Esophagus muscularis mucosa (tissue), 4 donors: ENCODE results near the gene CKS1B.

Source experiments
- CTCF ChIP-seq, 3 experiments: fragments of 200-600 bp in 2 of 3; fragments of 450-650 bp in 1 of 3; sonication (generic) in 2 of 3; IDR thresholded peaks; one replicate each; pipeline ENCODE4 v1.5.1; 2017 to 2019; ENCODE audit warnings: antibody characterized with exemption in 3 of 3, mild to moderate bottlenecking in 2 of 3, moderate library complexity in 1 of 3
- EP300 ChIP-seq: sonication (generic); formaldehyde crosslinking; IDR thresholded peaks from one replicate; pipeline ENCODE4 v1.6.1; 2017; ENCODE audit warnings: antibody characterized with exemption
- POLR2A ChIP-seq: fragments of 450-650 bp; IDR thresholded peaks from one replicate; pipeline ENCODE4 v1.6.1; 2017; ENCODE audit warnings: antibody characterized with exemption, moderate library complexity, mild to moderate bottlenecking, low read depth

GRCh38 chr1:155011437-155012025, 37.0 kb downstream of the CKS1B start:
- TF ChIP-seq POLR2A (no peak), CTCF (IDR thresholded peaks at IDR 0.05) (no peak), EP300 (no peak)
